Fibroblast of villous mesenchyme (primary cell): Measurements from ENCODE around the gene APOBEC3B. TPM values are rescaled to one million over a fixed set of nuclear protein-coding genes. Genes with fewer than 3 reads are reported as not detected.
"Not testable (repeated sequence)": the region's sequence is repeated elsewhere in the genome, so short reads cannot be mapped to it uniquely, and the experiment has no call there.

Experiments
- DNase-seq: peaks from one replicate; pipeline ENCODE4 v3.0.0-alpha.2; 2010; ENCODE audit warnings: low read depth
- H3K4me3 ChIP-seq: 2 replicates; pipeline ENCODE4 v1.5.1; 2011; ENCODE audit warnings: low read depth, mild to moderate bottlenecking, low read length
- total RNA-seq: library from RNA; depleted of rRNA; stranded (reverse); fragments of >200 nt; gene quantifications from 2 replicates; pipeline ENCODE4 v1.2.3, GENCODE V29; 2012
- TF ChIP-seq, protein P1 (sequence below): IDR thresholded peaks from 2 replicates; pipeline ENCODE4 v1.5.1; 2012; ENCODE audit warnings: low read depth, mild to moderate bottlenecking, low read length; ENCODE audit not compliant: insufficient read depth

Gene APOBEC3B
- total RNA-seq, 1 donor, result 2.2 TPM

DNA sequence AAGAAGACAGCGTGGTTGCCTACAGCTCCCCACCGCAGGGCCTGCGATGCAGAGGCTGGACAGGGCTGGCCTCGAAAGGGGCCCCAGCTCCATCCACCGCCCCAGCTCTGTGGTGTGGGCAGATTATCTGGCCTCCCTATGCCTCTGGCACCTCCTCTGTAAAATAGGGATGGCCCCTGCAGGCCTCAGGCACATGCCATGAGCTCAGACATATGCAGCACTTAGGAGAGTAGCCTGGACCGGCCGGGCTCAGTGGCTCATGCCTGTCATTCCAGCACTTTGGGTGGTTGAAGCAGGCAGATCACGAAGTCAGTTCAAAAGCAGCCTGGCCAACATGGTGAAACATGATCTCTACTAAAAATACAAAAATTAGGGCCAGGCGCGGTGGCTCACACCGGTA lies 46.1 kb downstream of the APOBEC3B start:
- H3K4me3 ChIP-seq, result no peak overlapping the region
- TF ChIP-seq, protein P1, sequence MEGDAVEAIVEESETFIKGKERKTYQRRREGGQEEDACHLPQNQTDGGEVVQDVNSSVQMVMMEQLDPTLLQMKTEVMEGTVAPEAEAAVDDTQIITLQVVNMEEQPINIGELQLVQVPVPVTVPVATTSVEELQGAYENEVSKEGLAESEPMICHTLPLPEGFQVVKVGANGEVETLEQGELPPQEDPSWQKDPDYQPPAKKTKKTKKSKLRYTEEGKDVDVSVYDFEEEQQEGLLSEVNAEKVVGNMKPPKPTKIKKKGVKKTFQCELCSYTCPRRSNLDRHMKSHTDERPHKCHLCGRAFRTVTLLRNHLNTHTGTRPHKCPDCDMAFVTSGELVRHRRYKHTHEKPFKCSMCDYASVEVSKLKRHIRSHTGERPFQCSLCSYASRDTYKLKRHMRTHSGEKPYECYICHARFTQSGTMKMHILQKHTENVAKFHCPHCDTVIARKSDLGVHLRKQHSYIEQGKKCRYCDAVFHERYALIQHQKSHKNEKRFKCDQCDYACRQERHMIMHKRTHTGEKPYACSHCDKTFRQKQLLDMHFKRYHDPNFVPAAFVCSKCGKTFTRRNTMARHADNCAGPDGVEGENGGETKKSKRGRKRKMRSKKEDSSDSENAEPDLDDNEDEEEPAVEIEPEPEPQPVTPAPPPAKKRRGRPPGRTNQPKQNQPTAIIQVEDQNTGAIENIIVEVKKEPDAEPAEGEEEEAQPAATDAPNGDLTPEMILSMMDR, result no peak
- DNase-seq, result no peak

DNA sequence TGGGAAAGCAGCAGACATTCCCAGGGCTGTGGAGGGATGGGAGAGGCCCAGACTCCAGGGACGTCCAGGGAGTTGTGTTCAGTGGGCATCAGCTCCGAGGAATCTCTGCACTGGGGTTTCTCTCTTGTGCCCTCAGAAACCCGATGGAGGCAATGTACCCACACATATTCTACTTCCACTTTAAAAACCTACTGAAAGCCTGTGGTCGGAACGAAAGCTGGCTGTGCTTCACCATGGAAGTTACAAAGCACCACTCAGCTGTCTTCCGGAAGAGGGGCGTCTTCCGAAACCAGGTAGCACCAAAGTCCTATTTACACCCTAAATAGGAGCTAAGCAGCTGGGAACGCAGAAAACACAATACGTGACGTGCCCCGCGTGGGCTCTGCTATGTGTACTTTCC lies 47.1 kb downstream of the APOBEC3B start:
- TF ChIP-seq, protein P1, result no peak
- no peak for DNase-seq

DNA sequence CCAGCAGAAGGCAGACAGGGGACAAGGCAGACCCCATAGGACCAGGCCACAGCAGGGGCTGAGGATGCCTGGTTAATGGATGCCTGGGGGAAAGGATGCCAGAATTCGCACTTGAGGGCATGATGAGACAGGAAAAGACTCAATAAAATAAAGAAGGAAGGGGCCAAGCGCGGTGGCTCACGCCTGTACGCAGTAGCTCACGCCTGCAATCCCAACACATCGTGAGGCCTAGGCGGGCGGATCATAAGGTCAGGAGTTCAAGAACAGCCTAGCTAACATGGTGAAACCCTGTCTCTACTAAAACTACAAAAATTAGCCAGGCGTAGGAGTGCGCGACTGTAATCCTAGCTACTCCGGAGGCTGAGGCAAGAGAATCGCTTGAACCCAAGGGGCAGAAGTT lies 48.6 kb downstream of the APOBEC3B start:
- TF ChIP-seq, protein P1, result no peak
- no peak overlapping the region for H3K4me3 ChIP-seq
- no peak for DNase-seq

More for the DNA sequence above, 47.1 kb downstream of the APOBEC3B start:
- no peak overlapping the region for H3K4me3 ChIP-seq

DNA sequence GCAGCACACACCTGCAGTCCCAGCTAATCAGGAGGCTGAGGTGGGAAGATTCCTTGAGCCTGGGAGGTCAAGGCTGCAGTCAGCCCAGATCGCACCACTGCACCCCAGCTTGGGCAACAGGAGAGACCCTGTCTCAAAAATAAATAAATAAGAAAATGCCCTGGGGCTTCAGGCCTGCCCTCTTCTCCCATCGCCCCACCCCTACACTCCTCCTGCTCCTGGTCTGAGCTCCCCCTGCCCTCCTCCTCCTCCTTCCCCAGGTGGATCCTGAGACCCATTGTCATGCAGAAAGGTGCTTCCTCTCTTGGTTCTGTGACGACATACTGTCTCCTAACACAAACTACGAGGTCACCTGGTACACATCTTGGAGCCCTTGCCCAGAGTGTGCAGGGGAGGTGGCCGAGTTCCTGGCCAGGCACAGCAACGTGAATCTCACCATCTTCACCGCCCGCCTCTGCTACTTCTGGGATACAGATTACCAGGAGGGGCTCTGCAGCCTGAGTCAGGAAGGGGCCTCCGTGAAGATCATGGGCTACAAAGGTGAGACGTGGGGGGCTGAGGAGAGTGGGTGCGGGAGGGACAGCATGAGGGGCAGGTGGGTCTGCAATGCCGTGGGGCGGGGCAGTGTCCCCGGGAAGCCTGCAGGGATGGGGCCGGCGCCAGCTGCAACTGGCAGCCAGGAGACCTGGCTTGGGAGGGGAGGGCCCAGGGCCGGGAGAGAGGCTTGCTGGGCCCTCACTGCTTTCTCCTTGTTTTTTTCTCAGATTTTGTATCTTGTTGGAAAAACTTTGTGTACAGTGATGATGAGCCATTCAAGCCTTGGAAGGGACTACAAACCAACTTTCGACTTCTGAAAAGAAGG lies 49.5 kb downstream of the APOBEC3B start:
- H3K4me3 ChIP-seq, DNase-seq: not testable (repeated sequence)

DNA sequence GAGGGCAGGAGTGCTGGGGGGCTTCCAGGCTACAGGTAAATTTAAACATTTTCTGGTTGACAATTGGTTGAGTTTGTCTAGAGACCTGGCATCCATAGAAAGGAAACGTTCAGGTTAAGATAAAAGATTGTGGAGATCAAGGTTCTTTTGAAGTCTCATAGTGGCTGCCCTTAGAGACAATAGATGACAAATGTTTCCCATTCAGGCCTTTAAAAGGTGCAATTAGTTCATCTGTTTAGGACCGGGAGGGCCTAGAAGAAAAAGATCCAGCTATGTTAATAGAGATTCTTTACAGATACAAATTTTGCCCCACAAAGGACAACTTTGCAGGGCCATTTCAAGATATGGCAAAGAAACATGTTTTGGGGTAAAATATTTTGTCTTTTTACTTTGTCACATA lies 54.9 kb downstream of the APOBEC3B start:
- DNase-seq, H3K4me3 ChIP-seq: not testable (repeated sequence)

DNA sequence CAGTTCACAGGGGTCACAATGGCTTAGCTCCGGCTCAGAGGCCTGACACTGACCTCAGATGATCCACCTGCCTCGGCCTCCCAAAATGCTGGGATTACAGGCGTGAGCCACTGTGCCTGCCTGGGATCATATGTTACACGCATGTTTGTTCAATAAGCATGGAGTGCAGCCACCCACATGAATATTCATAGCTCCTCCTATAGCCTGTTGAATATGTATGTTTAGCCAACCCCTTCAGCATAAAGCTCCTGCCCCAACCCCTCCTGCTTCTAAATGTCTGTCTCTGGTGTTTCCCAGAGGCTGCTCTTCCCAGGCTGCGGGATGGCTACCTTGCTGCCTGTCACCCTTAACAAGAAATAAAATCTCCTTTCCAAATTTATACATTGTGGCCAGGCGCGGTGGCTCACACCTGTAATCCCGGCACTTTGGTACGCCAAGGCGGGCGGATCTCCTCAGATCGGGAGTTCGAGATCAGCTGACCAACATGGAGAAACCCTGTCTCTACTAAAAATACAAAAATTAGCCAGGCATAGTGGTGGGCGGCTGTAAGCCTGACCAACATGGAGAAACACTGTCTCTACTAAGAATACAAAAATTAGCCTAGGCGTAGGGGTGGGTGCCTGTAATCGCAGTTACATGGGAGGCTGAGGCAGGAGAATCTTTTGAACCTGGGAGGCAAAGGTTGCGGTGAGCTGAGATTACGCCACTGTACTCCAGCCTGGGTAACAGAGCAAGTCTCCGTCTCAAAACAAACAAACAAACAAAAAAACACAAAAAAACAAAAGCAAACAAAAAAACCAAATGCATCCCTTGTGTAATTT lies 57.4 kb downstream of the APOBEC3B start:
- TF ChIP-seq, protein P1, result no peak
- no peak for DNase-seq
- no peak overlapping the region for H3K4me3 ChIP-seq

DNA sequence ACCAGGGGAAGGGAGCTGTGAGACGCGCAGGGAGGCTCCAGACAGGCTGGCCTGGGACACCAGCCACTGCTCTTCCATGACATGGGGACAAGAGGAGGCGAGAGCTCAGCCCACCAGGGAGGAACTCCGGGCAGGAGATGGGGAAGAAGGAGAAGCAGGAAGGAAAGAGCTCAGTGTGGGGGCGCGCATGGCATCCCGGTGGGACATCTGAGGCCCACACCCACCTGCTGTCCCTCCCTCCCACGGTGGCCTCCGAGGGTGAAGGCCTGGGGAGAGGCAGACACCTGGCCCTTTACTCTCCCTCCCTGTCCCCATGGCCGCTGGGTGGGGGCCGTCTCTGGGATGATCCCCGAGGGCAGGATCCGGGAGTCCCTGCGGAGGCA lies 58.0 kb downstream of the APOBEC3B start:
- H3K4me3 ChIP-seq, result peak overlapping the region; percentile 27
- DNase-seq, result not testable (repeated sequence)

DNA sequence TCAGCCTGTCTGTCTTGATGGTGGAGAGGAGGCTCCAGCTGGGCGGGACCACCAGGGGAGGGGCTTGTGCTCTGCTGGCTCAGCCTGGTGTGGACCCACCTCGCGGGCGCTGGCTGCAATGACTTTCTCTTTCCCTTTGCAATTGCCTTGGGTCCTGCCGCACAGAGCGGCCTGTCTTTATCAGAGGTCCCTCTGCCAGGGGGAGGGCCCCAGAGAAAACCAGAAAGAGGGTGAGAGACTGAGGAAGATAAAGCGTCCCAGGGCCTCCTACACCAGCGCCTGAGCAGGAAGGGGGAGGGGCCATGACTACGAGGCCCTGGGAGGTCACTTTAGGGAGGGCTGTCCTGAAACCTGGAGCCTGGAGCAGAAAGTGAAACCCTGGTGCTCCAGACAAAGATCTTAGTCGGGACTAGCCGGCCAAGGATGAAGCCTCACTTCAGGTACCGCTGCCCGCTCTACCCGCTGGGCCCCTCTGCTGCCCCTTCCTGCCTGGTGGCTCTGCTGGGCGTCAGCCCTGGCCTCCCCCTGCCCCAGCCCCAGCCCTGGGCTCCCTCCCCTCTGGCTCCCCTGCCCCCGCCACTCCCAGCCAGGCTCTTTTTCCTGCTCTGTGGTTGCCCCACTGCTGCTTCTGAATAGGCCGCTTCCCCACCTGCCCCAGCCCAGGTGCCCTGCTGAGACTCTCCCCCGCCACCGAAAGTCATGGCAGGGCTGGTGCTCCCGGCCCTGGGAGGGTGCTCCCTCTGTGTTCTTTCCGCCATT lies 58.6 kb downstream of the APOBEC3B start, which contains the start of gene APOBEC3F:
APOBEC3F (plus strand) TSS at position 327 of the 759 bp plus-strand sequence; CDS start at position 424, 97 bp downstream.
- H3K4me3 ChIP-seq, result peak within 1 kb of the TSS; percentile 66
- DNase-seq, result peak; percentile 73
